HG03439 (cell line): ENCODE measurements around the gene CPSF4L.
"Not testable (repeated sequence)": the region's sequence is repeated elsewhere in the genome, so short reads cannot be mapped to it uniquely, and the experiment has no call there.

ENCODE experiments used
- ATAC-seq: cut with Tn5 transposase; IDR thresholded peaks from one replicate; pipeline ENCODE4 v1.9.1; 2021; ENCODE audit warnings: mild to moderate bottlenecking, moderate library complexity; ENCODE audit not compliant: unreplicated experiment

The CPSF4L gene

DNA sequence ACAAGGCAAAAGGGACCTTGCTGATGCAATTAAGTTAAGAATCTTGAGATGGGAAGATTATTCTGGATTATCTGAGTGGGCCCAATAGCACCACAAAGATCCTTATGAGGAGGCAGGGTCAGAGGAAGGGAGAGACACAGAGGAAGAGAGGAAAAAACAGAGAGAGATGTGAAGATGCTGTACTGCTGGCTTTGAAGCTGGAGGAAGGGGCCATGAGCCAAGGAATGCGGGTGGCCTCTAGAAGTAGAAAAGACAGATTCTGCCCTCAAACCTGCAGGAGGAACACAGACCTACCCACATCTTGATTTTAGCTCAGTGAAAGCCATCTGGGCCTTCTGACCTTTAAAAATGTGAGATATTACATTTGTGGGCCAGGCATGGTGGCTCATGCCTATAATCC lies 8.1 kb upstream of the CPSF4L start:
- ATAC-seq, result no peak

DNA sequence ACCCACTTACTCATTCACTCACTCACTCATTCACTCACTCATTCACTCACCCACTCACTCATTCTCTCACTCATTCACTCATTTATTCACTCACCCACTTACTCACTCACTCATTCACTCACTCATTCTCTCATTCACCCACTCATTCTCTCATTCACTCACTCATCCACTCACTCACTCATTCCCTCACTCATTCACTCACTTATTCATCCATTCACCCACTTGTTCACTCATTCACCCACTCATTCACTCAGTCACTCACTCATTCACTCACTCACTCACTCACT lies 7.6 kb upstream of the CPSF4L start:
- ATAC-seq, result no peak

GRCh38 chr17:73268582-73269328 lies 7.1 kb upstream of the CPSF4L start:
- no peak for ATAC-seq

GRCh38 chr17:73267648-73268537 lies 6.2 kb upstream of the CPSF4L start:
- no peak for ATAC-seq

- no peak for ATAC-seq
Measured at GRCh38 chr17:73266796-73267195, 5.1 kb upstream of the CPSF4L start.

DNA sequence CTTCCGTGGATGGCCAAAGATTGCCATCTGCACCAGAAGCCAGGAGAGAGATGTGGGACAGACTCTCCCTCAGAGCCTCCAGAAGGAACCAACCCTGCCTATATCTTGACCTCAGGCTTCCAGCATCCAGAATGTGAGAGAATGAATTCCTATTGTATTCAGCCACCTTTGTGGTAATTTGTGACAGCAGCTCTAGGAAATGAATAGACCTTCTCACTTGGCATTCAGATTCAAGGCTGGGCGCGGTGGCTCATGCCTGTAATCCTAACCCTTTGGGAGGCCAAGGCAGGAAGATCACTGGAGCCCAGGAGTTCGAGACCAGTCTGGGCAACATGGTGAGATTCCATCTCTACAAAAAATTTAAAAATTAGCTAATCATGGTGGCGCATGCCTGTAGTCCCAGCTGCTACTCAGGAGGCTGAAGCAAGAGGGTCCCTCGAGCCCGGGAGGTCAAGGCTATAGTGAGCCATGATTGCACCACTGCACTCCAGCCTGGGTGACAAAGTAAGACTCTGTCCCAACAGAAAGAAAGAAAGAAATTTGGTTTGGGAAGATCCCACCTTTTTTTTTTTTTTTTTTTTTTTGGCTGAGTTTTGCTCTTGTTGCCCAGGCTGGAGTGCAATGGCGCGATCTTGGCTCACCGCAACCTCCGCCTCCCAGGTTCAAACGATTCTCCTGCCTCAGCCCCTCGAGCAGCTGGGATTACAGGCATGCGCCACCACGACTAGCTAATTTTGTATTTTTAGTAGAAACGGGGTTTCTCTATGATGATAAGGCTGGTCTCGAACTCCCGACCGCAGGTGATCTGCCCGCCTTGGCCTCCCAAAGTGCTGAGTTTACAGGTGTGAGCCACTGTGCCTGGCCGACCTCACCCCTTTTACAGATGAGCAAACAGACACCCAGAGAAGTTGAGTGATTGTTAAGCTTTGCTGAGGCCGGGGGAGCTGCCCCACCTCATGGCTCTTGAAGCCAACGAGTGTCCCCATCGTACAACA lies 4.3 kb upstream of the CPSF4L start:
- ATAC-seq, result no peak

DNA sequence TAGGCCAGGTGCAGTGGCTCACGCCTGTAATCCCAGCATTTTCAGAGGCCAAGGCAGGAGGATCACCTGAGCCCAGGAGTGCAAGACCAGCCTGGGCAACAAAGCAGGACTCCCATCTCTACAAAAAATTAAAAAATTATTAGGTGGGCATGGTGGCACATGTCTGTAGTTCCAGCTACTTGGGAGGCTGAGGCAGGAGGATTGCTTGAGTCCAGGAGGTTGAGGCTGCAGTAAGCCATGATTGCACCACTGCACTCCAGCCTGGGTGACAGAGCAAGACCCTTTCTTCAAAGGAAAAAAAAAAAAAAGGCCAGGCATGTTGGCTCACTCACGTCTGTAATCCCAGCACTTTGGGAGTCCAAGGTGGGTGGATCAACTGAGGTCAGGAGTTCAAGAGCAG lies 2.8 kb upstream of the CPSF4L start:
- not testable (repeated sequence) for ATAC-seq

DNA sequence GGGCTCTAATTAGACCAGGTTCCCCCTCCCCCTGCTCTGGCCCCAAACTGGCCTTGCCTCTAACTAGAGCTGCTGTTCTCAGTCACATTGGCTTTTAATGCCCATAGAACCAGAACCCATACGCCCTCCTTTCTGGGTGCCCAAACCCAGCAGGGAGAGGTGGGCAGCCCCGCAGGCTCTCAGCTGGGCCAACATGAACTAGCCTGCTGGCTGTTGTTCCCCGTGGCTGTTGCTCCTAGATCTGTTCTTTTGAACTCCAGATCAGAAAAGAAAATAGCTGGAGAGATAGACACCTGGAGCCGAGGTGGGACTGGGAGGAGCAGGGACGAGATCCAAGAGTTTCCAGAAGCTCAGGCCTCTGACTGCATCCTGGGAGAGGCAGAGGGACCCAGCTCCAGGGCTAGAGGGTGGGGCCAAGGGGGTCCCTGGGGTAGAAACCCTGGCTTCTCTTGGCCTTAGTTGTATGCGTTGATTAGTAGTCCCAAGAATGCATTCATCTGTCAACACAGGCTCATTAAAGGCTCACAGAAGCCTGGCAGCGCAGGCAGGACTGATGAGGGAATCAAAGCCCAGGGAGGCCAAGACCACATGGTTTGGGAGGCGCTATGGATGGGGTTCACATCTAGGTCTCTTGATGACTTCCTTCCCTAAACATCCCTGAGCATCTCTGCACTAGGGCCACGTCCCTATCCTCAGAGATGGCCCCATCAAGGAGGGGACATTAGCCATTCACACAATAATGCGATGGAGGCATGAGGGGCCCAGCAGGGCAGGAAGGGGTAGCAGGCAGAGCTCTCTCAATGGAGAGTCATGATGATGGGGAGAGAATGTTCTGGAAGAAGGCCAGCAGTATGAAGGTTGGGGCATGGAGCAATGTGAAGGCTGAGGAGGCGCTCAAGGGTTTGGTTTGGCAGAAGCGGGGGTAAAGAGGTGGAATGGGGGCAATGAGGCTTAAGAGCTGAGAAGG lies 1.3 kb upstream of the CPSF4L start:
- ATAC-seq, result no peak

GRCh38 chr17:73261952-73262675 lies 434 bp upstream of the CPSF4L start:
- no peak for ATAC-seq

- no peak for ATAC-seq
Measured at GRCh38 chr17:73257516-73257915, 4.2 kb downstream of the CPSF4L start.

DNA sequence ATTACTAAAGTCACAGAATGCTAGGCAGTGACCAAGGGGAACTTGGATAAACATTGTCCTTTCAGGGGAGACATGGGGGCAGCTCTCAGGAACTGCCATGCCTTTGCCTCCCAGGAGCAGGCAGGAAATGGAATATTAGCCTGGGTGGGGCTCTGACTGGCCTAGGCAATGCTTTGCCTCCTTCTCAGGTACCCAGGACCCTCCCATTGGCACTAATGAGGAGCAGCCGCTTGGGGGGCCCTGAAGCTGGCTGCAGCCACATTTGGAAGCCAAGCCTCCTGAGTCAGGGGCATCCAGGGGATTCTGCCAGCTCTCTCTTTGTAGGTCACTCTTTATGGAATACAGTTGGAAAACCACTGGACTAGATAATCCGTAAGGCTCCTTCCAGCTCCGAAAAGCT lies 5.5 kb downstream of the CPSF4L start:
- ATAC-seq, result no peak

DNA sequence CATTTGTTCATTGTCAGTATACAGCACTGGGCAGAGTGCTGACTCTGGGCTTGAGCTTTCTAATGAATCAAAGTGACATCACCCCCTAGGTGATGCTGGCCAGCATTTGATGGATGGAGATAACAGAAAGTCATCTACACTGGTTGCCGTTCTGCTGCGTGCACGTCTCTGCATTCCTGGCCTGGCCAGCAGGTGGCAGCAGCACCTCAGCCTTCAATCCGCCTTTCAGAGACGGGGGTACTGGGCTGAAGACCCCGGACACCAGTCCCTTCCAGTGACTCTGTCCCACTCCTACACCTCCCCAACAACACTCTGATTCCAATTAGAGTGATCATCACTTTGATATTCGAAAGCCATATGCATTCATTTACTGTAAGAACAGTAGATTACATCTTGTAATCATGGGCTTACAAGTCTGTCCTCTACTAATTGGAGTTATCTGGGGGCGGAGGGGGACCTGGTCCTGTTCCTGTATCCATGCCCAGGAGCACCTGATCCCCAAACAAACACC lies 6.0 kb downstream of the CPSF4L start:
- no peak for ATAC-seq

DNA sequence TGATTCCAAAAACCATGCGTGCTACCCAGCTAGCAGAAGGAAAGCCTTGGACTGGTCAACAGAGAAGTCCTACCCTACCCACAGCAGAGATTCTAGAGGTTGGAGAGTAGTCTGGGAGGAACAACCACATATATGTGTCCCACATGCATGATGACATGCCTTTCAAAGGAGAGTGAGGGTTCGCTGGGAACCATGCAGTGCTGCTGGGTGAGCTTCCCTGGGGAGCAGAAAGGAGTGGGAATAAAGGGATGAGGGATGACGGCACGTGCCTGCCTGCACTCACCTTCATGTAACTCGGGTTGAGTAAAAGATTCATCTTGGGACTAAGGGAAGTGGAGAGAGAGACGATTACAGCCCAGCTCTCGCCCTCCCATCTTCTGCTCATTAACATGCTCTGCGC lies 9.8 kb downstream of the CPSF4L start:
- ATAC-seq, result no peak

- ATAC-seq, result no peak
Measured at GRCh38 chr17:73250851-73251640, 10.6 kb downstream of the CPSF4L start.

- ATAC-seq, result no peak
Measured at GRCh38 chr17:73249700-73250099, 12.0 kb downstream of the CPSF4L start.

DNA sequence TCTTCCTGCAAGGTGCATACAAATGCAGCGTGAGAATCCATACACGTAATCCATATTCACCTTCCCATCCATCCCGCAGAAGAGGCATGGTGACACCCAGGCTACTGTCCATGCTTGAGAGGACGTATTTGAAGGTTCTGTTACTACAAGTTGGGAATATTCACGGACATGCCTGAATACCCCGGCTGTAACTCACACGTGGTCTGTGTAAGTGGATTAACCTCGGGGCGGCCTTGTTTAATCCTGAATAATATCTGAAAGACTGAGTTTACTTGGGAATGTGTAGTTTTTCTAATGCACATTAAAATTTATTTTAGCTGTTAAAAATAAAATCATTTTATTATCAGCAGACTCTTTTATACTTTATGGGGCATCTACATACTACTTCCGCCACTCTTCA lies 13.1 kb downstream of the CPSF4L start:
- ATAC-seq, result no peak

GRCh38 chr17:73247726-73248125 lies 14.0 kb downstream of the CPSF4L start:
- ATAC-seq, result no peak

DNA sequence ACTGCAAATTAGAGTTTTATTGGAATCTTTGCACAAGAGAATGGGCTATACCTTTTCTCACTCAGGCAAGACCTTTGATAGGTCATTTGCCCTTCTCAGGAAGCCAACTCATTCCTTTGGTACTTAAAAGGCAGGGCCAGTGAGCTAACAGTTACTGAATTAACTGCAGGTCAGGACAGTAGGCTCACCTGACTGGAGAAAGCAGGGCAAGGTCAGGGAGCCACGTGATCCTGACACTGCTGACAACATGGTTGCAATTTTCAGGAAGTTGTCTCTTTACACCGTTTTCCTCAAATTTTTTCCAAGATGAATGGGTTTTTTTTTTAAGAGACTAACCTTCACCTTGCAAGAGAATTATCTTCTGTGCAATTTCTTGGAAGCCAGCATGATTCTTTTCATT lies 21.1 kb downstream of the CPSF4L start:
- ATAC-seq, result no peak
